Fibroblast of lung (primary cell): ENCODE measurements around the gene SLC6A8.

ENCODE experiments used
- CTCF ChIP-seq, 2 donors: IDR thresholded peaks in 1 of 2; conservative IDR thresholded peaks in 1 of 2; 1 replicate in 1 of 2; 2 replicates in 1 of 2; pipeline ENCODE4 v1.5.1; 2011 to 2012; ENCODE audit warnings: low read length in 2 of 2, control low read depth in 1 of 2, inconsistent platforms in 1 of 2, low read depth in 1 of 2, mild to moderate bottlenecking in 1 of 2
- EZH2 ChIP-seq: IDR thresholded peaks from 2 replicates; pipeline ENCODE4 v1.5.1; 2012; ENCODE audit warnings: low read length, control low read depth, mild to moderate bottlenecking; ENCODE audit errors: missing control alignments

DNA sequence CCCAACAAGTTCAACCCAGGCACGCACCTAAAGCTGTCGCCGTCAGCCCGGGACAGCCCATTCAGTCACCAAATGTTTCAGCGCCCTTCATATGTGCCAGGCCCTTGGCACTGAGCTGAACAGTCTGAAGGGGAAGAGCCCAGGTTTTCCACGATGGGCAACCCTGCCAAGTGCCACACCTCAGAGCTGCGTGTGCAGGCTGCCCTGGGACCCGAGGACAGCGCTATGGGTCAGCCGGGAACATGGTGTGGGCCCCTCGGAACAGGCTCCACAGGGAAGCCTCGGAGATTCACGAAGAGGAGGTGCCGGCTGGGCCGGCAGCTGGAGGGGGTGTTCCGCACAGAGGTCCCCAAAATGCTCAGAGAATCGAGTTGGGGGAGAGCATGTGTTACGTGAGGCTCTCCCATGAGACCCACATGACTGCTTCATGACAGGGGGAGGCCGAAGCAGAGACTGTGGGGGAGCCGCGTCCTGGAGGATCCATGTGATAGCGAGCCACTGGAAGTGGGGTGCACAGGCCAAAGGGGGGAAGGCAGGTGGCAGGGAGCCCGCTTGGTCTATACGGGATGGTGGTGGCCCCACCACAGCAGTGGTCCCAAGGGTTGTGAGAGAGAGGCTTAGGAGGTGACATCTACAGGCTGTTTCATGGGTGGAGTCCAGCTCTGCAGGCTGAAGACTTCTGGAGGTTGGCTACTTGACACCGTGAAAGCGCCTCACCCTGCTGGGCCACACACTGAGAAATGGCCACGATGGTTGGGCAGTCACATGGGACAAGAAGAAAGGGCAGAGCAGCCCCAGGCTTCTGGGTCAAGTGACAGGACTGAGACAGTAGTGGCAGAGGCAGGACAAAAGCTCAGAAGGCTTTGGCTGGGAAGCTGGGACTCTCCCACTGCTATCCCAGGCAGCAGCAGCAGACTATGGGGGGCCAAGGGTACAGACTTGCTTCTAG, 22.3 kb downstream of the SLC6A8 start:
- no peak for TF ChIP-seq CTCF (conservative IDR thresholded peaks at IDR 0.05 in 1 of 2, IDR thresholded peaks at IDR 0.05 in 1 of 2; ENCODE audit: low read depth in 1 of 2, low read length in 2 of 2)
- TF ChIP-seq EZH2: no peak
